Neuronal stem cell (in vitro differentiated cells): Measurements from ENCODE around the gene ZNF76.

Experiments used
- DNase-seq: peaks from one replicate; pipeline ENCODE4 v3.0.0-alpha.2; 2013; ENCODE audit warnings: low spot score
- H2AFZ ChIP-seq: one replicate; pipeline ENCODE4 v1.6.1; 2013; ENCODE audit warnings: mild to moderate bottlenecking, low read length, inconsistent platforms
- H2AK5ac ChIP-seq: 2 replicates; pipeline ENCODE4 v1.6.1; 2013; ENCODE audit warnings: low read depth, mild to moderate bottlenecking, inconsistent platforms, low read length, moderate library complexity, mixed read lengths
- H2BK120ac ChIP-seq: 2 replicates; pipeline ENCODE4 v1.6.1; 2013; ENCODE audit warnings: low read depth, mild to moderate bottlenecking, inconsistent platforms, low read length, moderate library complexity, mixed read lengths
- H2BK12ac ChIP-seq: one replicate; pipeline ENCODE4 v1.6.1; 2013; ENCODE audit warnings: low read length, inconsistent platforms
- H2BK15ac ChIP-seq: 2 replicates; pipeline ENCODE4 v1.6.1; 2013; ENCODE audit warnings: mild to moderate bottlenecking, low read length, inconsistent platforms, mixed read lengths
- H2BK5ac ChIP-seq: one replicate; pipeline ENCODE4 v1.6.1; 2013; ENCODE audit warnings: inconsistent platforms, mild to moderate bottlenecking, low read length, moderate library complexity
- H3K14ac ChIP-seq: one replicate; pipeline ENCODE4 v1.6.1; 2013; ENCODE audit warnings: low read length, inconsistent platforms
- H3K18ac ChIP-seq: 2 replicates; pipeline ENCODE4 v1.6.1; 2013; ENCODE audit warnings: low read length, inconsistent platforms
- H3K23ac ChIP-seq: 2 replicates; pipeline ENCODE4 v1.6.1; 2013; ENCODE audit warnings: low read depth, mild to moderate bottlenecking, mixed read lengths, low read length, inconsistent platforms; ENCODE audit not compliant: poor library complexity
- H3K27ac ChIP-seq: replicated peaks from 3 replicates; pipeline ENCODE4 v1.5.1; 2013; ENCODE audit warnings: low read length, inconsistent platforms
- H3K27me3 ChIP-seq, 3 experiments: 2 replicates each; pipeline ENCODE4 v1.6.1; 2013; ENCODE audit warnings: low read length in 3 of 3, mild to moderate bottlenecking in 2 of 3, inconsistent platforms in 1 of 3, low read depth in 1 of 3, mixed read lengths in 1 of 3, moderate library complexity in 1 of 3; ENCODE audit not compliant: control insufficient read depth in 3 of 3, insufficient read depth in 3 of 3
- H3K36me3 ChIP-seq, 2 donors: replicated peaks in 1 of 2; 2 replicates each; pipeline ENCODE4 v1.6.1; 2013; ENCODE audit warnings: low read length in 2 of 2; ENCODE audit not compliant: control insufficient read depth in 2 of 2, insufficient read depth in 2 of 2
- H3K4ac ChIP-seq: 2 replicates; pipeline ENCODE4 v1.6.1; 2013; ENCODE audit warnings: inconsistent platforms, mild to moderate bottlenecking, low read length, moderate library complexity
- H3K4me1 ChIP-seq, 2 donors: 1 replicate in 1 of 2; 2 replicates in 1 of 2; pipeline ENCODE4 v1.6.1; 2013; ENCODE audit warnings: low read length in 2 of 2, low read depth in 1 of 2; ENCODE audit not compliant: control insufficient read depth in 2 of 2, insufficient read depth in 1 of 2
- H3K4me2 ChIP-seq: one replicate; pipeline ENCODE4 v1.6.1; 2013; ENCODE audit warnings: mild to moderate bottlenecking, low read length, inconsistent platforms; ENCODE audit not compliant: insufficient read depth, poor library complexity, severe bottlenecking
- H3K4me3 ChIP-seq, 2 donors: 2 replicates each; pipeline ENCODE4 v1.5.1; 2013; ENCODE audit warnings: low read length in 2 of 2, mild to moderate bottlenecking in 2 of 2, inconsistent platforms in 1 of 2, moderate library complexity in 1 of 2
- H3K79me1 ChIP-seq: one replicate; pipeline ENCODE4 v1.6.1; 2013; ENCODE audit warnings: low read depth, mild to moderate bottlenecking, inconsistent platforms, low read length, moderate library complexity
- H3K9ac ChIP-seq: one replicate; pipeline ENCODE4 v1.6.1; 2013; ENCODE audit warnings: mild to moderate bottlenecking, low read depth, low read length, inconsistent platforms; ENCODE audit not compliant: poor library complexity
- H3K9me3 ChIP-seq, 2 donors: replicated peaks in 1 of 2; 2 replicates each; pipeline versions ENCODE3 to v1.6.1; 2013; ENCODE audit warnings: low read length in 2 of 2, mild to moderate bottlenecking in 2 of 2, inconsistent platforms in 1 of 2, low read depth in 1 of 2, mixed read lengths in 1 of 2, moderate library complexity in 1 of 2; ENCODE audit not compliant: control insufficient read depth in 2 of 2, insufficient read depth in 1 of 2
- H4K8ac ChIP-seq: one replicate; pipeline ENCODE4 v1.6.1; 2013; ENCODE audit warnings: low read depth, mild to moderate bottlenecking, inconsistent platforms, low read length, moderate library complexity
- H4K91ac ChIP-seq: one replicate; pipeline ENCODE4 v1.6.1; 2013; ENCODE audit warnings: low read length, low read depth, mild to moderate bottlenecking, inconsistent platforms; ENCODE audit not compliant: poor library complexity
- WGBS, 2 donors: extraction: QIAGEN DNeasy Blood & Tissue Kit; methylation state at CpG; one replicate each; pipeline ENCODE4 v1.1.7; 2013; ENCODE audit warnings: missing lambda C conversion rate in 2 of 2, mixed read lengths in 1 of 2; ENCODE audit not compliant: insufficient read length in 2 of 2, insufficient replicate concordance in 1 of 2; ENCODE audit errors: extremely low coverage in 2 of 2; 5-methylcytosine and 5-hydroxymethylcytosine counted together

Gene ZNF76

DNA sequence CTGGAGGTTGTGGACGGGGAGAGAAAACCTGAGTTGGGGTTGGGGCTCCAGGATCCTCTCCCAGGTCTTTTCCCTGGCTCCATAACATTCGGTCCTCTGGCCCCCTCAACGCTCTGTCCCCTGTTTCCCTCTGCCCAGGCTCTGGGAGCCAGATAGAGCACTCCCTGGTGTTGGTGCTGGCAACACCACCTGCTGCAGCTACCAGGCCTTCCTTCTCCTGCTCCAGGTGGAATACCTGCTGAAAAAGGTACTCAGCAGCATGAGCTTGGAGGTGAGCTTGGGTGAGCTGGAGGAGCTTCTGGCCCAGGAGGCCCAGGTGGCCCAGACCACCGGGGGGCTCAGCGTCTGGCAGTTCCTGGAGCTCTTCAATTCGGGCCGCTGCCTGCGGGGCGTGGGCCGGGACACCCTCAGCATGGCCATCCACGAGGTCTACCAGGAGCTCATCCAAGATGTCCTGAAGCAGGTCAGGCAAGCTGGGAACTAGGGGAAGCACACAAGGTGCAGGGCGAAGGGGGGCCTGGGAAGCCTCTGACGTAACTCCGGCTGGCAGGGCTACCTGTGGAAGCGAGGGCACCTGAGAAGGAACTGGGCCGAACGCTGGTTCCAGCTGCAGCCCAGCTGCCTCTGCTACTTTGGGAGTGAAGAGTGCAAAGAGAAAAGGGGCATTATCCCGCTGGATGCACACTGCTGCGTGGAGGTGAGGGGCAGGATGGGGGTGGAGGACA, 52.7 kb downstream of the ZNF76 start:
- no peaks in the 10 kb centered on the region for H3K36me3 ChIP-seq

DNA sequence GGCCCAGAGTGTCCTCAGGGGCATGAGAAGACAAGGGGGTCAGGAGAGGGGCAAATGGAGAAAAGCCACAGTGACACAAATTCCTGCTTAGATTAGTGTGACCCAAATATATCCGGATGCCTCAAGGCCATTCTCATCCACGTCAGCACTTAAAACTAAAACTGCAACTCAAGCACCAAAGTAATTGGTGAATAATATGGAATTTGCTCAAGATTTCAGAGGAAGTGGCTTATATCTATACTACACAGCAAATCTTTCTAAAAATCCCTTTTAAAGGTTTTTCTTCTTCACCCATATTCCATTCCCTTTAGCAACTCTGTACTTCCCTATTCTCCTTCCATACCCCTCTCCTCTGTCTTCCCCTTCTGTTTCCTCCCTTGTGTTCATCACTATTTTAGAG, 53.3 kb downstream of the ZNF76 start:
- Histone ChIP-seq H3K36me3 (no peaks in the 10 kb centered on the region), H3K27me3 (peaks cover 0 to 29% (median 10%) of the 10 kb centered on the region in 3 experiments), H3K23ac (no peak overlapping the region), H3K27ac (no peak overlapping the region), H2BK15ac (peak overlapping the region; percentile 55), H3K9me3 (peaks cover 0 to 7% of the 10 kb centered on the region in 2 donors), H2AK5ac (no peak overlapping the region), H2BK12ac (no peak overlapping the region), H3K4me1 (peaks cover 5 to 9% of the 10 kb centered on the region in 2 donors), H4K8ac (no peak overlapping the region), H3K4me2 (no peak overlapping the region), H3K4ac (no peak overlapping the region), H3K79me1 (no peaks in the 10 kb centered on the region), H2BK5ac (no peak overlapping the region), H3K14ac (no peak overlapping the region), H3K18ac (no peak overlapping the region), H2AFZ (no peak overlapping the region), H3K9ac (no peak overlapping the region), H2BK120ac (no peak overlapping the region), H3K4me3 (no peak overlapping the region), H4K91ac (no peak overlapping the region)
- DNase-seq: no peak
- WGBS, 2 donors: no CpG with 5 or more reads among the region's 2 CpGs

More for the DNA sequence above, 52.7 kb downstream of the ZNF76 start:
- Histone ChIP-seq H2BK15ac (peak overlapping the region; percentile 55), H3K27ac (no peak overlapping the region), H3K4ac (no peak overlapping the region), H3K14ac (no peak overlapping the region), H3K4me2 (no peak overlapping the region), H4K8ac (no peak overlapping the region), H2BK120ac (no peak overlapping the region), H3K9ac (no peak overlapping the region), H2BK5ac (no peak overlapping the region), H4K91ac (no peak overlapping the region), H3K23ac (no peak overlapping the region), H3K79me1 (no peaks in the 10 kb centered on the region), H2AK5ac (no peak overlapping the region), H3K9me3 (peaks cover 0 to 7% of the 10 kb centered on the region in 2 donors), H3K4me3 (no peak overlapping the region), H3K27me3 (peaks cover 0 to 24% (median 5%) of the 10 kb centered on the region in 3 experiments), H2BK12ac (no peak overlapping the region), H3K18ac (peak overlapping the region; percentile 46), H2AFZ (peak overlapping the region; percentile 41), H3K4me1 (peaks cover 0 to 3% of the 10 kb centered on the region in 2 donors)
- no CpG with 5 or more reads among the region's 19 CpGs for WGBS, 2 donors
- DNase-seq: no peak

DNA sequence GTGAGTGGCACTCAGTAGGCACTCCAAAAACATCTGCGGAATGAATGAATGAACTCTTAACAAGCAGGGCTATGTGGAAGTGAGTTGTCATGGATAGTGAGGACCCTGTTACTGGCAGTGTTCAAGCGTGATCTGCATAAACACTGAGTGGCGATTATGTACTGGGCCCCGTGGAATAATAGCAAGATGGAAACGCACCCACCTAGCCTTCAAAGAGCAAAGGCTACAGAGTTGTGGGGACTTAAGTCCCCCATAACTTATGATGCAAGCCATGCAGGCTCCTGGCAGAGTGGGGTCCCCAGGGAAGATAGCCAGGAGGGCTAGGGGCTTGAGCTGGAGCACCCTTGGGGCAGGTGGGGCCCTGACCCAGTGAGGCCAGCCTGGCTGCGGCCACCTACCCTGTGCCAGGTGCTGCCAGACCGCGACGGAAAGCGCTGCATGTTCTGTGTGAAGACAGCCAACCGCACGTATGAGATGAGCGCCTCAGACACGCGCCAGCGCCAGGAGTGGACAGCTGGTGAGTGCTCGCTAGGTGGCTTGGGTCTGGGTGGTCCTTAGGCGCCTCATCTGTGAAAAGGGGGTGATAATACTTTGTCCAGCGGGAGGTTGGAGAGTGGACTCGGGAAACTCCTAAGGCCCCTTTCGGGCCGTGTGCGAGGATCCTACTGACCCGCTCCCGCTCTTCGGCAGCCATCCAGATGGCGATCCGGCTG, 58.1 kb downstream of the ZNF76 start:
- WGBS, 2 donors: no CpG with 5 or more reads among the region's 28 CpGs
- no peak for DNase-seq
- H3K9me3 ChIP-seq: peaks cover 3 to 7% of the 10 kb centered on the region in 2 donors

More for the DNA sequence above, 58.1 kb downstream of the ZNF76 start:
- H3K36me3 ChIP-seq: no peaks in the 10 kb centered on the region
- H3K79me1 ChIP-seq: no peaks in the 10 kb centered on the region
- no peak overlapping the region for H3K4ac ChIP-seq
- peak overlapping the region; percentile 2 for H2BK15ac ChIP-seq
- peak overlapping the region; percentile 96 for H2AFZ ChIP-seq
- H2AK5ac ChIP-seq: peak overlapping the region; percentile 15
- peak overlapping the region; percentile 52 to 76 for H3K4me3 ChIP-seq
- peak overlapping the region; percentile 28 for H3K27ac ChIP-seq
- peak overlapping the region; percentile 87 for H3K18ac ChIP-seq
- peaks cover 0 to 16% (median 12%) of the 10 kb centered on the region in 3 experiments for H3K27me3 ChIP-seq
- H2BK120ac ChIP-seq: peak overlapping the region; percentile 32
- H4K91ac ChIP-seq: no peak overlapping the region
- peak overlapping the region; percentile 17 for H4K8ac ChIP-seq
- peaks cover 10 to 11% of the 10 kb centered on the region in 2 donors for H3K4me1 ChIP-seq
- peak overlapping the region; percentile 75 for H3K9ac ChIP-seq
- no peak overlapping the region for H2BK5ac ChIP-seq
- peak overlapping the region; percentile 40 for H3K14ac ChIP-seq
- peak overlapping the region; percentile 37 for H3K23ac ChIP-seq
- peak overlapping the region; percentile 97 for H3K4me2 ChIP-seq
- H2BK12ac ChIP-seq: peak overlapping the region; percentile 8
